ACC112 (cell line): Measurements from ENCODE around the gene MED8.
"Not testable (repeated sequence)": the region's sequence is repeated elsewhere in the genome, so short reads cannot be mapped to it uniquely, and the experiment has no call there.

Experiments
- H2AFZ ChIP-seq: fragments of 200-600 bp; sonication (generic); one replicate; pipeline ENCODE4 v1.6.0; 2017; ENCODE audit warnings: antibody characterized with exemption, low read length; ENCODE audit not compliant: unreplicated experiment
- H3K27ac ChIP-seq: fragments of 200-600 bp; sonication (generic); 2 replicates; pipeline ENCODE4 v1.5.1; 2014; ENCODE audit warnings: low read depth, mild to moderate bottlenecking, antibody characterized with exemption, low read length, moderate library complexity
- H3K27me3 ChIP-seq: fragments of 200-600 bp; sonication (generic); 2 replicates; pipeline ENCODE4 v1.6.1; 2014; ENCODE audit warnings: mild to moderate bottlenecking, antibody characterized with exemption, low read length, moderate library complexity, mixed read lengths; ENCODE audit not compliant: insufficient read depth
- H3K36me3 ChIP-seq: fragments of 200-600 bp; sonication (generic); 2 replicates; pipeline ENCODE4 v1.6.1; 2016; ENCODE audit warnings: mild to moderate bottlenecking, antibody characterized with exemption, low read length, moderate library complexity, mixed read lengths; ENCODE audit not compliant: insufficient read depth
- H3K4me1 ChIP-seq: fragments of 200-600 bp; sonication (generic); one replicate; pipeline ENCODE4 v1.6.1; 2016; ENCODE audit warnings: low read length, mixed read lengths; ENCODE audit not compliant: insufficient read depth, unreplicated experiment, control insufficient read depth
- H3K4me3 ChIP-seq: fragments of 200-600 bp; sonication (generic); 2 replicates; pipeline ENCODE4 v1.5.1; 2014; ENCODE audit warnings: mild to moderate bottlenecking, low read depth, low read length
- H3K79me2 ChIP-seq: fragments of 200-600 bp; sonication (generic); one replicate; pipeline ENCODE4 v1.6.0; 2016; ENCODE audit warnings: low read length; ENCODE audit not compliant: control insufficient read depth, unreplicated experiment, insufficient read depth

Gene MED8

GRCh38 chr1:43421396-43421795, 31.8 kb upstream of the MED8 start:
- no peaks in the 10 kb centered on the region for H3K4me1 ChIP-seq
- H3K27me3 ChIP-seq = no peaks in the 10 kb centered on the region
- H2AFZ ChIP-seq = no peak overlapping the region
- no peak overlapping the region for H3K27ac ChIP-seq
- H3K36me3 ChIP-seq = peaks cover 17% of the 10 kb centered on the region; the same call in 1 of the 2 replicates
- no peak overlapping the region for H3K4me3 ChIP-seq
- H3K79me2 ChIP-seq = no peaks in the 10 kb centered on the region

- no peaks in the 10 kb centered on the region for H3K4me1 ChIP-seq
- no peak overlapping the region for H3K4me3 ChIP-seq
- no peak overlapping the region for H3K27ac ChIP-seq
- H2AFZ ChIP-seq = no peak overlapping the region
- no peaks in the 10 kb centered on the region for H3K79me2 ChIP-seq
- H3K36me3 ChIP-seq = peaks cover 17% of the 10 kb centered on the region; the same call in 1 of the 2 replicates
- no peaks in the 10 kb centered on the region for H3K27me3 ChIP-seq
Measured at GRCh38 chr1:43420874-43421273, 31.3 kb upstream of the MED8 start.

GRCh38 chr1:43419627-43420425, 30.2 kb upstream of the MED8 start:
- Histone ChIP-seq H3K4me3 (no peak overlapping the region), H3K27ac (no peak overlapping the region), H3K4me1 (no peaks in the 10 kb centered on the region), H3K27me3 (no peaks in the 10 kb centered on the region), H3K36me3 (peaks cover 16% of the 10 kb centered on the region; the same call in 1 of the 2 replicates), H2AFZ (no peak overlapping the region), H3K79me2 (no peaks in the 10 kb centered on the region)

- H3K4me1 ChIP-seq = no peaks in the 10 kb centered on the region
- H3K4me3 ChIP-seq = no peak overlapping the region
- peaks cover 11% of the 10 kb centered on the region; the same call in 1 of the 2 replicates for H3K36me3 ChIP-seq
- H3K79me2 ChIP-seq = no peaks in the 10 kb centered on the region
- no peaks in the 10 kb centered on the region for H3K27me3 ChIP-seq
- H2AFZ ChIP-seq = no peak overlapping the region
- H3K27ac ChIP-seq = no peak overlapping the region
Measured at GRCh38 chr1:43418858-43419257, 29.3 kb upstream of the MED8 start.

- Histone ChIP-seq H3K27me3 (no peaks in the 10 kb centered on the region), H2AFZ (no peak overlapping the region), H3K4me1 (no peaks in the 10 kb centered on the region), H3K4me3 (no peak overlapping the region), H3K79me2 (no peaks in the 10 kb centered on the region), H3K27ac (no peak overlapping the region), H3K36me3 (peaks cover 12% of the 10 kb centered on the region; the same call in 1 of the 2 replicates)
Measured at GRCh38 chr1:43415901-43416300, 26.3 kb upstream of the MED8 start.

GRCh38 chr1:43414634-43415223, 25.1 kb upstream of the MED8 start:
- Histone ChIP-seq H2AFZ (no peak overlapping the region), H3K79me2 (no peaks in the 10 kb centered on the region), H3K27ac (no peak overlapping the region), H3K4me1 (no peaks in the 10 kb centered on the region), H3K36me3 (peaks cover 7% of the 10 kb centered on the region), H3K4me3 (no peak overlapping the region), H3K27me3 (no peaks in the 10 kb centered on the region)

- not testable (repeated sequence) for H3K27ac ChIP-seq, H2AFZ ChIP-seq, H3K4me3 ChIP-seq, H3K27me3 ChIP-seq, H3K79me2 ChIP-seq, H3K4me1 ChIP-seq
- peaks cover 13% of the 10 kb centered on the region for H3K36me3 ChIP-seq
Measured at GRCh38 chr1:43413426-43413825, 23.8 kb upstream of the MED8 start.

GRCh38 chr1:43410571-43410970, 21.0 kb upstream of the MED8 start:
- no peak overlapping the region for H3K4me3 ChIP-seq
- H3K79me2 ChIP-seq = no peaks in the 10 kb centered on the region
- no peak overlapping the region for H2AFZ ChIP-seq
- H3K4me1 ChIP-seq = no peaks in the 10 kb centered on the region
- no peak overlapping the region for H3K27ac ChIP-seq
- H3K36me3 ChIP-seq = peaks cover 16% of the 10 kb centered on the region
- no peaks in the 10 kb centered on the region for H3K27me3 ChIP-seq

GRCh38 chr1:43405876-43406234, 16.3 kb upstream of the MED8 start:
- Histone ChIP-seq H3K27me3 (no peaks in the 10 kb centered on the region), H3K4me3 (no peak overlapping the region), H2AFZ (no peak overlapping the region), H3K27ac (no peak overlapping the region), H3K36me3 (peaks cover 26% of the 10 kb centered on the region), H3K4me1 (no peaks in the 10 kb centered on the region), H3K79me2 (peaks cover 8% of the 10 kb centered on the region)

GRCh38 chr1:43405219-43405875, 15.7 kb upstream of the MED8 start:
- Histone ChIP-seq H3K27ac (no peak overlapping the region), H3K79me2 (peaks cover 9% of the 10 kb centered on the region), H2AFZ (no peak overlapping the region), H3K36me3 (peaks cover 26% of the 10 kb centered on the region), H3K4me1 (no peaks in the 10 kb centered on the region), H3K4me3 (no peak overlapping the region), H3K27me3 (no peaks in the 10 kb centered on the region)
